Hindlimb muscle (tissue), 1 donor: Measurements from ENCODE around the gene SLC9C2. TPM values are rescaled to one million over a fixed set of nuclear protein-coding genes. Genes with fewer than 3 reads are reported as not detected.
"Not testable (repeated sequence)": the region's sequence is repeated elsewhere in the genome, so short reads cannot be mapped to it uniquely, and the experiment has no call there.

Experiments used
- DNase-seq: peaks from one replicate; pipeline ENCODE4 v3.0.0-alpha.2; 2013
- polyA plus RNA-seq: library from polyadenylated mRNA; unstranded; fragments of 120-200 nt; gene quantifications from one replicate; pipeline ENCODE4 v1.2.1, GENCODE V29; 2013; ENCODE audit not compliant: insufficient read length

SLC9C2 gene
- polyA plus RNA-seq, 1 donor = not detected

DNA sequence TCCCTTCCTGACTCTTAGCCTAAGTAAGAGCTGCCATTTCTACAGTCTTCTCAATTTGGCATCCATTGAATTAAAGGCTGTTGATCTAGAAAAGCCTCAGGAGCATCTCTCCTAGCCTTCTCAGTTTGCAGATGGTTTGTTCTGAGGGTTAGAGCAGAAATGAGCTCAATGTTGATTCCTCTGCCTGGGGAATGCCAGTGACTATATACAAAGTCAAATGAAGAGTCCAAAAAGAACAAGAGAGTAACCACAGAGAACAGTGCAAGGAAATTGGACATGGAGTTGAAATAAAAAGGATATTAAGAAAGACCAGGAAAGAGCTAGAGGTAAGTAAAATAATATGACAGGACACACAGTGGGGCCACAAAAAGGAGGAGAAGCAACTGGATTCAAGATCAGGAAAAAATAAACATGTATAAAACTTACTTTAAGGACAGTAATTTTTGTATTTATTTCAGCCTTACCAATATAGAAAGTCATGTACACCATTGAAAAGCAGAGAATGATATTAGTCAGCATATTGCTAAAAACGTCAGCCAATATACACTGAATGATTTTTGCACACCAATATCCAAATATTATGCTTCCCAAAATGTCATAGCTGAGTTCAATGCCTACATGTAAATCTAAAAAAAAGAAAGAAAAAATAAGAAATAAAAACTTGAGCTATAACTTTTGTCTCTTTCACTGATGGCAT lies 21.3 kb downstream of the SLC9C2 start:
- DNase-seq = no peak

DNA sequence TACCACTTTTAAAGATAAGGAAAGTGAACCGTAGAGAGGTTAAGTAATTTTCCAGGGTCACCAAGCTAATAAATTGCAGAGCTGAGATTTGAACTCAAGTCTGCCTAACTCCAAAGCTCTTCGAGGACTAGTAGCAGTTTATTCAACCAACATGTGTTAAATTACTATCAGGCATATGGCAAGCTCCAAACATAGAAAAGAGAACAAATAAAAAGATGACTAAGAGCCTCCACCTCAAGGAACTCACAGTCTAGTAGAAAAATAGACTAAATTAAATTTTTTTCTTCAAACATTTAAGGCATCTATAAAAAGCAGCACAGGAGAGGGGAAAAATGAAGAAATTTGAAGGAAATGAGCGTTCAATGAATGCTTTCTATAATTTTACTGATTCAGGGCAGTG lies 22.2 kb downstream of the SLC9C2 start:
- no peak for DNase-seq

DNA sequence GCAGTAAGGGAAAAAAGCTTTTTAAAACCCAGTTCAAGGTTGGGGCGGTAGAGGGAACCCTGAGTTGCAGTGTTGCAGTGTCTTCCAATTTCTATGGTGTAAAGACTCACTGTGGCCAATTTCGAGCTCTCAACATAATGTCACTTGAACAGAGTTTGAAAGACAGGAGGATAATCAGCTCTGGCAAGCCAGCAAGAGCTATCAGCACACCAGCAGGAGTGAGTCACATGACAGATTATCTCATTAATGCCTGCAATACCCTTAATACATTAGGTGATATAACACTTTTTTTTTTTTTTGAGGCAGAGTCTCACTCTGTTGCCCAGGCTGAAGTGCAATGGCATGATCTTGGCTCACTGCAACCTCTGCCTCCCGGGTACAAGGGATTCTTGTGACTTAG lies 22.8 kb downstream of the SLC9C2 start:
- DNase-seq = no peak

DNA sequence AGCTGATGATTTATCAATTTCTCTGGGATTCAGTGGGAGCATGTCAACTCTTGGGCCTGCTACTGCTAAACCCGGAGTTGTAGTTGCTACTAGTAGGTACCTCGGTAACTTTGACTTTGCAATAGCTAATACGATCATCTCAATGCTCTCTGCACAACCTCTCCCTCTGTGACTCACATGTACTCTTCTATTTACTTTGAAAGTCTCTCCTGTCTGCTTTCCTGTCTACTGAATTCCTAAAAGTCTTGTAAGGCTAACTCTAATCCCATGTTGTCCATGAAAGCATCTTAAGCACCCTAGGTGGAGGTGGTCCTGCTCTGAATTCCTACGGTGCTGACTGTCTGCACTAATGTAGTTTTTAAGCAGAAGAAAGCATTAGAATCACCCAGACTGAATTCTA lies 29.3 kb downstream of the SLC9C2 start:
- no peak for DNase-seq

DNA sequence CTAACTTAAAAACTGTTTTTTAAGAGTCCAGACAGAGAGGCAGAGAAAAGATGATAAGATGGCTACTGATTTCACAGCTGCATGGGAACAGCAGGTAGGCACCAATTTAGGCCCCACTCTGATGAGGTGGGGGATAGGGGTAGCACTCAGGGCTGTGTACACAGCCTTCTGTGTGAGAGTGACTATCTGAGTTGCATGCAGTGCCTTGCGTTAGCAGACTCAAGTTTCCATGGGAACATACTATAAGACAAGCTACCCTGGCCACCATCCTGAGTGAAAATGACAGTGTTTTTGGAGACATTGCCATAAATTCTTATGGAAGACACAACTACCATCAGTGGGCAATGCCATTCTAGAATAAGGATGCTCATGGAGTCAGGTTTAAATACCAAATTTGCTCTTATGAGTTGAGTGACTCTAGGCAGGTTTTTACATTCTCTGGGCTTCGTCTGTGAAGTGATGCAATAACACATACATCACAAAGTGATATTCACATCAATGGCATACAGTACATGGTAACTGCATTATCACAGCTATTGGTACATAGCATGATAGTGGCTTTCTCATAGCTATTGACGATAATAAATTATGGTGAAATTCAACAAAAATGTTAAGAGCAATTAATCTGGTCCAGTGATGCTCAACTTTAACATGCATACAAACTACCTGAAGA lies 30.5 kb downstream of the SLC9C2 start:
- no peak for DNase-seq

DNA sequence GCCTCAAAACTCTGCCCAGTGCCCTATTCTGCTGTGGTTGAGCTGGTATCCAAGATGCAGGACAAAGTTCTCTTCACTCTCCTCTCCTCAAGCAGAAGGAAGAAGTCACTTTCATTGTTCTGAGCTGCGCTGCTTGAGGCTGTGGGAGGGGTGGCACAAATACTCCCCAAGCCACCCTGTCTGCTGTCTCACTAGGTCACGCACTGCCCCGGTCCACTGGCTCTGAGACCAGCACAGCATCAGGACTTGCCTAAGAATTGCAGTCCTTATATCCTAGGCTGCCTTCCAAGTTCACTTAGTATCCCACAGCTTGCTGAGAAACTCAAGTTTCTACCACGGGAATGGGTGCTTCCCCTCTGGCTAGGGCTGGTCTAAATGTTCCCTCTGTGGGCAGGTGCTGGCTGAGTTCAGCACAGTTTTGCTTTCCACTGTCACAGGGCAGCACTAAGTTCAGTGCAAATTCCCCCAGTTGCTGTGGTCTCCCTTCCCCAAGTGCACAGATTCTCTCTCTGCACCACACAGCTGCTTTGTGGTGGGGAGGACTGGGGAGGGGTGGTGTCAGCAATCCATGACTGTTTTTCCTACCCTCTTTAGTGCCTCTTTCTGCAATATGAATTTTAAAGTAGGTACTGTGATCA lies 32.4 kb downstream of the SLC9C2 start:
- DNase-seq = no peak

DNA sequence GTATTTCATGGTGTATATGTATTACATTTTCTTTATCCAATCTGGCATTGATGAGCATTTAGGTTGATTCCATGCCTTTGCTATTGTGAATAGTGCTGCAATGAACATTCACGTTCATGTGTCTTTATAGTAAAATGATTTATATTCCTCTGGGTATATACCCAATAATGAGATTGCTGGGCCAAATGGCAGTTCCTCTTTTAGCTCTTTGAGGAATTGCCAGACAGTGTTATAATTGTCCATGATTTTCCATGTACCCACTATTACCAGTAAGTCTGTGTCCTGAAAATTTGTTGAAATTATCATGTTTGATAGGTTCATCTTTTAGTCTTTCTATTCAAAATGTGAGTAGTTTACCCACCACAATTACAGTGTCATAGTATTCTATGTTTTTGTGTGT lies 34.4 kb downstream of the SLC9C2 start:
- DNase-seq = no peak

DNA sequence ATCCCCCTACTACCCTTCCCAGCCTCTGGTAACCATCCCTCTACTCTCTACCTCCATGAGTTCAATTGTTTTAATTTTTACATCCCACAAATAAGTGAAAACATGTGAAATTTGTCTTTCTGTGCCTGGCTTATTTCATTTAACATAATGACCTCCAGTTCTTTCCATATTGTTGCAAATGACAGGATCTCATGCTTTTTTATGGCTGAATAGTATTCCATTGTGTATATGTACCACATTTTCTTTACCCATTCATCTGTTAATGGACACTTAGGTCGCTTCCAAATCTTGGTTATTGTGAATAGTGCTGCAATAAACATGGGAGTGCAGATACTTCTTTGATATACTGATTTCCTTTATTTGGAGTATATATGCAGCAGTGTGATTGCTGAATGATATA lies 39.0 kb downstream of the SLC9C2 start:
- DNase-seq = not testable (repeated sequence)

DNA sequence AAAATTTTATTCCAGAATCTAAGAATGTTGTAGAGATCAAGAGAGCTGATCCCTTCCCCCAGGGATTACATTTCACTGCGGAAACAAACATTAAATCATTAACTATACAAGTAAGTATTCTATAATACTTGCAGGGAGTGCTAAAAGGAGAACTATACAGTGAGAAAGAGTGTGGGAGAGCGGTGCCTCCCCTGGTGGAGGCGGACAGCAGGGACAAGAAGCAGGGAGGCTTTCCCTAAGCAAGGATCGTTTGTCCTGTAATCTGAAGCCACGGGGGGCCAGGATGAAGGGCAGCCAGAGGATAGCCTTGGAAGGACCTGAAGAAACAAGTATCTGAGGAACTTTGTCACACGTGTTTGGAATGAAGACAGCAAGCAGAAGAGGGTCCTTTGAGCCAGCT lies 40.1 kb downstream of the SLC9C2 start:
- no peak for DNase-seq

DNA sequence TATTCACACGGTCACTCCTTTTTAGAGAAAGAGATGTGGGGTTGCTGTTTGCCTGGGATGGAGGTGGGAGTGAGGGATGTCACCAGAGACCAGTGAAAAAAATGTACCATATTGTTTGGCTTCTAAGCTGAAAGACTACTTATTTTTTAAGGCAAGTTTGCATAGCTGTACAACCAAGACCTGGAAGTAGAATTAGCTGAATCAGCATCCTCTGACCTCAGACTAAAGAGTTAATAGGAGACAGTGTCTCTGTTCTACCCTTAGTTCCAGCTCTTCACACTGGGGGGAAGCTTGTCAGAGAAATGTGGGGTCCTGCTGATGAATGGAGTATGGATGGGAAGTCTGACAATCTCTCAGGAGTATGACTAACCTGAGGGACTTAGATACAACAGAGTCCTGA lies 41.6 kb downstream of the SLC9C2 start:
- no peak for DNase-seq

DNA sequence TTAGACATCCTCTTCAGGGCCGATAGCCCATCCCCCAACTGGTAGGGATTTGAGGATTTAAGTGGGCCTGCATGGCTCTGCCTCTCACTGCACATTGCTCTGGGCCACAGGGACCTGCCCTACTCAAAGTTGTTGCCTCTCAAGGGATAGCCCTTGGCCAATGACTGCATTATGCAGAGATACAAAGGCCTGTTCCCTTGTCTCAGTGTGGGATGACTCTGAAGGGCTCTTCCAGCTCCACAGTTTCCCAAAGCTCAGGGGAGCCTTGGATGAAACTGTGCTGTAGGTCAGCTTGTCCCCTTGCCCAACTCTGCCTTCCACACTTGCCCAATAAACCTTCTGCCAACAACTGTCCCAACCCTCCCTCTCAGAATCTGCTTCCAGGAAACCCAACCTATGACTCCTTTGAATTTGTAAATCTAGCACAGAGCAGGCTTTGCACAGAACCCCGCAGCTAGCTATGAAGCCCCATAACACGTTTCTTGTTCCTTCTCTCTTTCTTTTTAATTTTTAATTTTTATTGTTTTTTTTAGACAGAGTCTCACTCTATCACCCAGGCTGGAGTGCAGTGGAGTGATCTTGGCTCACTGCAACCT lies 42.5 kb downstream of the SLC9C2 start:
- DNase-seq = no peak

DNA sequence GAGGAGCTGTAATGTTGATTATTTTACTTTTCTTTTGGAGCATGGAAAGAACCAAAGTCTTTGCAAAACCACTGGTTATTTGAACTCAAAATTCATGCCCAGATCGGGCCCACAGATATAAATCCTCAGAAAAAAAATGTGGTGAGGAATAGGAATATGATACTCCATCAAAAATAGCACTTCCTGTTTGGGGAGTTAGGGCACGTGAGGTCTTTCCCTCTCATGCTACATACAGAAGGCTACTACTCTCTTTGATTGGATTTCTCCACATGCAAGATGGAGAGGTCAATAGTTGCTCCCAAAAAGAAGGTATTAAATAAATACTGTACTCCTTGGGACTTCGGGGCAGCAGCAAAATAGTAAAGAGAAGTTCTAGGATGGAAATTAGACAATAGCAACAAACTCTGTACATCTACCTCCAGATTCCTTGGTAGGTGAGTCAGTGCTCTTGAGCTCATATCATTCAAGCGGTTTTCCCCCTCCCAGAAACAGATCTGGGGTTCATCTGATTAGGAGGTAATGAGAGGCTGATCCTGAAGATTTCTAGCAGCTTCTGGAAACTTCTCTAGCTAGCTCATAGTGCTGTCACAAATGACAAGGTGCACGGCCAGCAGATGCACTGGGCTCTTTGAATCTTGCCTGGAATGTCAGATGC lies 47.1 kb downstream of the SLC9C2 start:
- DNase-seq = no peak

DNA sequence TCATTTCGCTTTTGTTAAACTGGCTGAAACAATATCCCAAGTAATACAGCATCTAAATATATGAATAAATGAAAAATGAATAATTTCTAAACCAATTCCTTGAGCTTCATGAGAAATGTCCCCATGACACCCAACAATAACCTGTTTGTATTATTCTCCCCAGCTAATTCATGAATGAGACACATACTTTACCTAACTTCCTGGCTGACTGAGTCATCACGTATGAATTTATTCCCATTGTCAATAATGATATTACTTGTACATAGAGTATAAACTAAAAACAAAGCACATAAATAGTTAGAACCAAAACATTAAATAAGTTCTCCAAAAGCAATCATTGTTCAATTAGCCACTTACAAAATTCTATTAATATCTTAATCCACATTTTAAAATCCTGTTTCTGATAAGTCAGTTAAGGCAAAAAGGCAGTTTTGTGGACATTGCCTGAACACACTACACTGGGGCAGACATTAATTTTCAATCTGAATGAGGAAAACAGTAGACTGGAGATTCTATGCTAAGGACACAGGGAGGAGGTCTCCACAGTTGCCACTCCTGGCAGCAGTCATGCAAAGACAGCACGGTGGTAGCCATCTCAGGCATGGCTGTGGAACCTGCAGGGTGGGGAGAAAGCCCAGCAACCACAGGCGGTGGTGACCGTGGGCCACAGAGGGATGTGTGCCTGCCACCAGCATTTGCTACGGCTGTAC lies 48.2 kb downstream of the SLC9C2 start:
- DNase-seq = no peak

DNA sequence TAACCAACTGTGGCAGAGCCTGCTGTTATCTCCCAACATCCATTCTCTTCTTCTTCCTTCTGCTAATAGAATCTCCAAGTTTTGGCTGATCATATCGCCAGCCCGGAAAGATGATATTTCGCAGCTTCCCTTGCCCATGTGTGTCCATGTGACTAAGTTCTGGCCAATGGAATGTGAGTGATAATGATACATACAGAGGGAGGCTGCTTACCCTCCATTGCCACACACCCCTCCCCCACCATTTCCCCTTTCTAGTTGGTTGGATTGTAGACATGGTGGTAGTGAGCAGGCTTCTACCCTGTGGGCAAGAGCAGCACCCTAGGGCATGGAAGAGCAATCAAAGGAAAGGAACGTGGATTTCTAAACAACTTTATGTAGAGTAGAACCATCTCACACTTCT lies 48.8 kb downstream of the SLC9C2 start:
- no peak for DNase-seq

DNA sequence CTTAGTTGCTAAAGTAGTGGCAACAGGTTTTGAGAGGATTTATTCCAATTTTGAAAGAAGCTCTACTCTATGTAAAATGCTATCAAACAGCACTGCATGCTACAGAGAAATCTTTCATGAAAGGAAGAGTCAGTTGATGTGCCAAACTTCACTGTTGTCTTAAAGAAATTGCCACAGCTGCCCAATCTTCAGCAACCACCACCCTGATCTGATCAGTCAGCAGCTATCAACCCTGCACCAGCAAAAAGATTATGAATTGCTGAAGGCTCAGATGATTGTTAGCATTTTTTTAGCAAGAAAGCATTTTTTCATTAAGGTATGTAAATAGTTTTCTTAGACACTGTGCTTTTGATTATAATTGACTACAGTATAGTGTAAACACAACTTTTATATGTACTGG lies 49.6 kb downstream of the SLC9C2 start:
- DNase-seq = no peak

DNA sequence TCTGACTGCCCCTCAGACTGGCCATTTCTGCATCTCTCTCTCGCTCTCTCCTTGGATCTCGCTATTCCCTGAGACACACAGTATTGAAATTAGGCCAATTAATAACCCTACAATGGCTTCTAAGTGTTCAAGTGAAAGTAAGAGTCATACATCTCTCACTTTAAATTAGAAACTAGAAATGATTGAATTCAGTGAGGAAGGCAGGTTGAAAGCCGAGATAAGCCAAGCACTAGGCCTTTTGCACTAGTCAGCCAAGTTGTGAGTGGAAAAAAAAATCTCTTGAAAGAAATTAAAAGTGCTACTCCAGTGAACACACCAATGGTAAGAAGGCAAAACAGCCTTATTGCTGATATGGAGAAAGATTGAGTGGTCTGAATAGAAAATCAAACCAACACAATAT lies 51.2 kb downstream of the SLC9C2 start:
- DNase-seq = no peak

DNA sequence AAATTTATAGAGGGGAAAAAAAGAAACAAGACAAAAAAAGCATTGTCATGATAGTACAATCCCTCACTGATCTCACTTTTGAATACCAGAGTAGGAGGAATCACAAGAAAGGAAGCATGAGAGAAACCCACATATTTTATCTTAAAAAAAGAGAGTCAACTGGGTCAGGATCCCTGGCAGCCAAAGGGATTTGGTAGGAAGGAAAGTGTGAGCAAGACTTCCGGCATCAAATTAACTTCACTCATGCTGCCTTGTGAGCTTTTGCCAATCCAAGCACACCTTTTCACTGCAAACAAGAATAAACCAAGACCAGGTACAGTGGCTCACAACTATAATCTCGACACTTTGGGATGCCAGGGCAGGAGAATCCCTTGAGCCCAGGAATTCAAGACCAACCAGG lies 53.1 kb downstream of the SLC9C2 start:
- DNase-seq = no peak

DNA sequence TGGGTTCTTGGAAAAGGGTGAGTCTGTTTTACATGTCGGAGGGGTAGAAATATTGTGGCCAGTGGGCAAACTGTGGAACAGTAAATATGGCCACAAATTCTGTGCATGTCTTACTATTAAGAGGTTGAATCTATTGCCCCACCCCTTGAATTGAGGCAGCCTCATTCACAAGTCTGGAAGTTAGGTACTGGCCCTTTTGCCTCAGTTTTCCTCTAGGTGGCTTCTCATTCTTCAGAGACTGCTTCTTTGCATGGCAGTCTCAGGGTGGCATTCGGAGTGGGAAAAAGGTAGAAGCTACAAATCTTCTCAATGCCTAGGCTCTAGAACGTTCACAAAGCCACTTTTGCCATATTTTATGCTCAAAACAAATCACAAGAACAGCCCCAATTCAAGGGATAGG lies 57.2 kb downstream of the SLC9C2 start:
- DNase-seq = no peak

DNA sequence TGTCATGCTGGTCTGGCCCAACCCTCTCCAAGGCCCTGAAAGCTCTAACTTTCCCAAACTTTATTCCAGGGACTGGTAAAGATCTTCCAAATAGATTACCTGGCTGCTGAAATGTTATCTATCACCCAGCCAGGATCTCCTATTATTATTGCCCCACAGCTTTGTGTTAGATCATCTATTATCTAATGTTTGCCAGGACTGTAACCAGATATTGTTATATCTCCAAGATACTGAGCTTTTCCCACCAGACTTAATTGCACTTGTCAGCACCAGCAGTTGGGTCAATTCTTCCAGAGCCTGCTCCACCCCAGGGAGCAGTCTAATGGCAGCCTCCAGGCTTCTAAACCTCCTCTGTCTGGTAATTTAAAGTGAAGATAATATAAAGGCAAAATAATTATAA lies 66.6 kb downstream of the SLC9C2 start:
- DNase-seq = no peak

DNA sequence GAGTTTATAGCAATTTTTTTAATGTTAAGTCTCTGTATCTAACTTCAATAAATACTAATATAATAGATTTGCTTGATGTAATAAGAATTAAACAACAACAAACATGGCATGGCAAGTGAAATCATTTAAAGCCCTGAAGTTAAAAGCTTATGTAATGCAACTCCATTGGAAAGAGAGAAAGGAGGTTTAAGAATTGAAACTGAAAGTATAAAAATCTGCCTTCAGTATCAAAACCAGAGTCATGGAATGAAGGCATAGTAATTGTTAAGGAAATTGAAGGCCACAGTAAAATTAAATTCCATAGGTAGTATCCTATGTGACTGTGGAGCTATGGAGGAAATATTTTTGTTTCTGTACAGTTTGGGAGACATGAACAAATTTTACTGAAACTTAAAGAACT lies 70.6 kb downstream of the SLC9C2 start:
- no peak for DNase-seq

DNA sequence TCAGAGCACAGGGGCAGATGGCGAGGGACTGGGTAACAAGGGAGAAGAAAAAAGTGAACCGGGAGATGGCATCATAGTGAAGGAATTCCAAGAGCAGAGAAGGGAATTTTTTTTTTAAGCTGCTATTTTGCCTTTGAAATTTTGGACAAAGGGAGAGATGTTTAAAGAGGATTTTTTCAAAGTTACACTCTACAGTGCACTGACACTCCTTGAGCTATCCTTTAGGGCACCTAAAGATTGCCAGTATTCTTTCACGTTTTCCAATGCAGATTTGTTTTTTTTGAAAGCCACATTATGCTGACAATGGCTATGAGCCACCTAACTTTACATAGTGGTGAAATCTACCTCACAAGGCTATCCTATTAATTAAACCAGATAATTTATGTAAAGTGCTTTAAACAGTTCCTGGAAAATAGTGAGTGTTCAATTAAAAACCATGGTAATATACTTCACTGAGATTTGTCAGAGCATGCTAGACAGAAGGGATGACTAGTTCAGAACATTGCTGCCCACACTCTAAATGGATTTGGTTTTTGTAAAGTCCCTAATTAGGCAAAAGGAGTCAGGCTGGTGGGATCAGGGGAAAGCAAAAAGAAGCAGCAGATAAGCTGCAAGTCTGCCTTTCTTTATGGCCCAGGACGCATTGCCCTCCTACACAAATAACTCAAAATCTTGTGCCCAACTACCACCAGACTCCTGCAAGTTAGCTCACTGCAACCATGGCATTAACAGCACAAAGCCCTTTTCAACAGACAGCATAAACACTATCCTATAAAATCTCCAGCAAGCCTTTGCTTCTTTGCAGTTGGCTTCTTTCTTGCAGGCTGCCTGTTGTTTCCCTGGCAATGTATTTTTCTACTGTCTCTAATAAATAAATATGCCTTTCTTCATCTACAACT lies 71.8 kb downstream of the SLC9C2 start:
- no peak for DNase-seq
